Right cardiac atrium (tissue), 5 donors: ENCODE results near the gene CACNA1H. TPM values are rescaled to one million over a fixed set of nuclear protein-coding genes. Genes with fewer than 3 reads are reported as not detected.
"Not testable (repeated sequence)": the region's sequence is repeated elsewhere in the genome, so short reads cannot be mapped to it uniquely, and the experiment has no call there.

Experiments used
- ATAC-seq, 2 donors: fragments of 200-7000 bp; cut with Tn5 transposase; one replicate each; pipeline versions ENCODE4 v1.8.0 to v1.9.1; 2020; ENCODE audit warnings: moderate library complexity in 2 of 2, mild to moderate bottlenecking in 1 of 2
- DNase-seq, 3 donors: peaks; one replicate each; pipeline ENCODE4 v3.0.0-alpha.2; 2020
- H3K27ac ChIP-seq: one replicate; pipeline ENCODE4 v1.5.1; 2013; ENCODE audit warnings: mild to moderate bottlenecking, low read length, control low read depth, moderate library complexity
- H3K27me3 ChIP-seq: one replicate; pipeline ENCODE4 v1.6.1; 2013; ENCODE audit not compliant: control insufficient read depth, insufficient read depth
- H3K4me1 ChIP-seq: one replicate; pipeline ENCODE4 v1.6.1; 2013; ENCODE audit warnings: low read length; ENCODE audit not compliant: control insufficient read depth, insufficient read depth
- H3K4me3 ChIP-seq: one replicate; pipeline ENCODE4 v1.5.1; 2013; ENCODE audit warnings: low read length, control low read depth
- H3K9me3 ChIP-seq: one replicate; pipeline ENCODE4 v1.6.1; 2013; ENCODE audit warnings: low read length; ENCODE audit not compliant: control insufficient read depth
- WGBS: extraction: QIAGEN DNeasy Blood & Tissue Kit; methylation state at CpG from one replicate; pipeline ENCODE4 v1.1.7; 2013; 5-methylcytosine and 5-hydroxymethylcytosine counted together
- intact Hi-C, 4 donors: fragments of 100-400 bp; cut with DNase I; formaldehyde crosslinking; loops; one replicate each; pipeline versions ENCODE4 v1.11.0 to v1.14.0; 2022 to 2023
- polyA plus RNA-seq: library from polyadenylated mRNA; stranded (reverse); fragments of 200-250 nt; gene quantifications from one replicate; pipeline ENCODE4 v1.2.3, GENCODE V29; 2013
- total RNA-seq, 4 donors: library from RNA; stranded (reverse); fragmentation: NEBNext Ultra II Directional; extraction: Animal tissue kit (Norgen Biotek cat#: 25700); gene quantifications; one replicate each; pipeline ENCODE4 v1.2.1, GENCODE V29; 2021
- donor health status: healthy with polysubstance abuse.
- donor health status: DM: no; HTN: yes; CAD: no.
- donor health status: DM: no; HTN: no; CAD: no.
- donor health status: DM: no; HTN: yes; CAD: no; lungs with severe emphysema.
- donor health status: DM: yes; HTN: yes; CAD: no.

The CACNA1H gene
- total and polyA plus RNA-seq, 5 donors, result 4.2 to 7.8 (median 6.1) TPM

- intact Hi-C loops, result no loop called here
- Histone ChIP-seq H3K27ac (no peak overlapping the region), H3K9me3 (no peaks in the 10 kb centered on the region), H3K4me1 (no peaks in the 10 kb centered on the region), H3K4me3 (no peak overlapping the region), H3K27me3 (no peaks in the 10 kb centered on the region)
- no peak for DNase-seq
- 93% methylated on average over 55 of the region's 55 CpGs for WGBS
- ATAC-seq, result no peak
These were observed 67.3 kb downstream of the CACNA1H start for GRCh38 chr16:1220098-1220728.

DNA sequence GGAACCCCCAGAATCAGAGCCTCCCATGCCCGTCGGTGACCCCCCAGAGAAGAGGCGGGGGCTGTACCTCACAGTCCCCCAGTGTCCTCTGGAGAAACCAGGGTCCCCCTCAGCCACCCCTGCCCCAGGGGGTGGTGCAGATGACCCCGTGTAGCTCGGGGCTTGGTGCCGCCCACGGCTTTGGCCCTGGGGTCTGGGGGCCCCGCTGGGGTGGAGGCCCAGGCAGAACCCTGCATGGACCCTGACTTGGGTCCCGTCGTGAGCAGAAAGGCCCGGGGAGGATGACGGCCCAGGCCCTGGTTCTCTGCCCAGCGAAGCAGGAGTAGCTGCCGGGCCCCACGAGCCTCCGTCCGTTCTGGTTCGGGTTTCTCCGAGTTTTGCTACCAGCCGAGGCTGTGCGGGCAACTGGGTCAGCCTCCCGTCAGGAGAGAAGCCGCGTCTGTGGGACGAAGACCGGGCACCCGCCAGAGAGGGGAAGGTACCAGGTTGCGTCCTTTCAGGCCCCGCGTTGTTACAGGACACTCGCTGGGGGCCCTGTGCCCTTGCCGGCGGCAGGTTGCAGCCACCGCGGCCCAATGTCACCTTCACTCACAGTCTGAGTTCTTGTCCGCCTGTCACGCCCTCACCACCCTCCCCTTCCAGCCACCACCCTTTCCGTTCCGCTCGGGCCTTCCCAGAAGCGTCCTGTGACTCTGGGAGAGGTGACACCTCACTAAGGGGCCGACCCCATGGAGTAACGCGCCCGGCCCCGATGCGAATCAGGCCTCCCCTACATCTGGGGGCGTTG lies 68.1 kb downstream of the CACNA1H start:
- DNase-seq, result no peak
- H3K27ac ChIP-seq, result no peak overlapping the region
- 85% methylated on average over 48 of the region's 48 CpGs for WGBS

GRCh38 chr16:1221628-1222552 lies 69.0 kb downstream of the CACNA1H start:
- Histone ChIP-seq H3K4me1 (no peaks in the 10 kb centered on the region), H3K27me3 (no peaks in the 10 kb centered on the region), H3K27ac (no peak overlapping the region), H3K4me3 (no peak overlapping the region), H3K9me3 (no peaks in the 10 kb centered on the region)
- peak in 1 of 3 donors; percentile 43 for DNase-seq
- 82% methylated on average over 40 of the region's 40 CpGs for WGBS
- intact Hi-C loops, result no loop called here
- ATAC-seq, result no peak

More for the DNA sequence above, 68.1 kb downstream of the CACNA1H start:
- ATAC-seq, result no peak
- Histone ChIP-seq H3K9me3 (no peaks in the 10 kb centered on the region), H3K4me1 (no peaks in the 10 kb centered on the region), H3K27me3 (no peaks in the 10 kb centered on the region), H3K4me3 (no peak overlapping the region)
- intact Hi-C loops, result no loop called here

- intact Hi-C loops, result no loop called here
- H3K27me3 ChIP-seq, result no peaks in the 10 kb centered on the region
- no peak overlapping the region for H3K27ac ChIP-seq
- peak in 1 of 3 donors; percentile 39 for DNase-seq
- WGBS, result 73% methylated on average over 25 of the region's 25 CpGs
- no peaks in the 10 kb centered on the region for H3K9me3 ChIP-seq
- no peaks in the 10 kb centered on the region for H3K4me1 ChIP-seq
- no peak for ATAC-seq
- no peak overlapping the region for H3K4me3 ChIP-seq
These were observed 69.8 kb downstream of the CACNA1H start for GRCh38 chr16:1222553-1223354.

DNA sequence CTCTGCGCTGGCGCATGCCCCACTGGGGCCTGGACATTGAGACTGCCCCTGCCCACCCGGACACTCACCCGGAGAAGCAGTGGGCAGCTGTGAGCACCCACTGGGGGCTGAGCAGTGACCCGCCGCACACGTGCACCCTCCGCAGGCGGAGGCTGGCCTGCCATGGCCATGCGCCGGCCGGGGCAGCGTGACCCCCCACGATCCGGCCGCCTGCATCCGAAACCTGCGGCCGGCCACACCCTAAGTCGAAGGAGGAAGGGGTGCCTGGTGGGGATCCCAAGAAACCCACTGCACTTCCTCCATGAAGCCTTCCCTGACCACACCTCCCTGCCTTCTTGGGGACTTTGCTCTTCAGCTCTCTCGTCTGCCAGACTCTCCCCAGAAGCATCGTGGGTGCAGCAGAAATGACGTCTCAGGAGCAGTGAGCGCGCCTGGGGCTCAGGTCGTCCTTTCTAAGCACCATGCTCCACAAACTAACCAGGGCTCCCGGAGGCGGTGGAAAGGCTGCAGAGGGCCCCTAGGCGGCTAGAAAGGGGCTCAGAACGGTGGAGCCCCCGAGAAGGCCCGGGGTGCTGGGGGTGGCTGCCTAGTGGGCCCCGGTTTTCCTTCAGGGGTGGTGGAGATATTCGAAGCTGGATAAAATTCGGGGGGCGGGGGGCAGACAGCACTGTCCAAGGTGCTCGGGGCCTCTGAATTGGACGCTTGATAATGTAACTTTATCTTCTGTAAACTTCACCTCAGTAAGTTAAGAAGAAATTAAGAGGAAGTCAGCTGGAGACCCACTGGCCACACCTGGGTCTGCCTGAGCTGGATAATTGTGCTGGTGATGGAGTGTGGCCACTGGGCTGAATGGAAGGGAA lies 70.7 kb downstream of the CACNA1H start:
- Histone ChIP-seq H3K4me3 (no peak overlapping the region), H3K4me1 (no peaks in the 10 kb centered on the region), H3K9me3 (no peaks in the 10 kb centered on the region), H3K27me3 (no peaks in the 10 kb centered on the region), H3K27ac (no peak overlapping the region)
- ATAC-seq (no peak), DNase-seq (peak in 1 of 3 donors; percentile 24)
- intact Hi-C loops, result no loop called here
- WGBS, result 85% methylated on average over 38 of the region's 38 CpGs

GRCh38 chr16:1224558-1224957 lies 71.7 kb downstream of the CACNA1H start:
- Histone ChIP-seq H3K4me1 (no peaks in the 10 kb centered on the region), H3K9me3 (no peaks in the 10 kb centered on the region), H3K4me3 (no peak overlapping the region), H3K27ac (no peak overlapping the region), H3K27me3 (no peaks in the 10 kb centered on the region)
- 76% methylated on average over 9 of the region's 9 CpGs for WGBS
- ATAC-seq, result no peak
- DNase-seq, result peak in 1 of 3 donors; percentile 13
- intact Hi-C loops, result no loop called here

GRCh38 chr16:1225051-1225451 lies 72.1 kb downstream of the CACNA1H start, which contains the start of gene TPSG1:
TSS of gene TPSG1 (minus strand) at chr16:1225268. CDS start at chr16:1225252, 16 bp downstream.
- no peaks in the 10 kb centered on the region for H3K9me3 ChIP-seq
- H3K4me3 ChIP-seq, result no peak within 1 kb of the TSS
- ATAC-seq (no peak), DNase-seq (peak in 1 of 3 donors; percentile 36)
- H3K27ac ChIP-seq, result no peak within 1 kb of the TSS
- 62% methylated on average over 10 of the region's 10 CpGs for WGBS
- intact Hi-C loops, result no loop called here
- H3K4me1 ChIP-seq, result no peaks in the 10 kb centered on the region
- H3K27me3 ChIP-seq, result no peaks in the 10 kb centered on the region

- H3K4me1 ChIP-seq, H3K27me3 ChIP-seq, H3K27ac ChIP-seq, intact Hi-C loops, H3K4me3 ChIP-seq, ATAC-seq, H3K9me3 ChIP-seq: not testable (repeated sequence)
- WGBS, result 51% methylated on average over 24 of the region's 24 CpGs
- peak in 2 of 3 donors; percentile 47 to 63 for DNase-seq
These were observed 72.9 kb downstream of the CACNA1H start for GRCh38 chr16:1225728-1226311.

- peak in 2 of 3 donors; percentile 22 to 28 for DNase-seq
- H3K9me3 ChIP-seq, H3K4me3 ChIP-seq, H3K27ac ChIP-seq, ATAC-seq, intact Hi-C loops, H3K27me3 ChIP-seq, H3K4me1 ChIP-seq: not testable (repeated sequence)
- 43% methylated on average over 13 of the region's 14 CpGs for WGBS
These were observed 73.8 kb downstream of the CACNA1H start for GRCh38 chr16:1226692-1227091.
